KOPT-K1 (cell line): ENCODE results near the gene ALKBH3.

ENCODE experiments used
- H3K27ac ChIP-seq: fragments of 200-600 bp; sonication (generic); 2 replicates; pipeline ENCODE4 v1.5.1; 2016; ENCODE audit warnings: antibody characterized with exemption, mild to moderate bottlenecking, low read depth, low read length; ENCODE audit not compliant: poor library complexity, severe bottlenecking
- H3K36me3 ChIP-seq: fragments of 200-600 bp; sonication (generic); 2 replicates; pipeline ENCODE4 v1.5.1; 2017; ENCODE audit warnings: antibody characterized with exemption, mild to moderate bottlenecking, low read length, moderate library complexity; ENCODE audit not compliant: insufficient read depth
- H3K9me3 ChIP-seq: fragments of 200-600 bp; sonication (generic); 2 replicates; pipeline ENCODE4 v1.5.1; 2017; ENCODE audit warnings: antibody characterized with exemption, low read length, mild to moderate bottlenecking; ENCODE audit not compliant: insufficient read depth, poor library complexity, severe bottlenecking

ALKBH3 gene

DNA sequence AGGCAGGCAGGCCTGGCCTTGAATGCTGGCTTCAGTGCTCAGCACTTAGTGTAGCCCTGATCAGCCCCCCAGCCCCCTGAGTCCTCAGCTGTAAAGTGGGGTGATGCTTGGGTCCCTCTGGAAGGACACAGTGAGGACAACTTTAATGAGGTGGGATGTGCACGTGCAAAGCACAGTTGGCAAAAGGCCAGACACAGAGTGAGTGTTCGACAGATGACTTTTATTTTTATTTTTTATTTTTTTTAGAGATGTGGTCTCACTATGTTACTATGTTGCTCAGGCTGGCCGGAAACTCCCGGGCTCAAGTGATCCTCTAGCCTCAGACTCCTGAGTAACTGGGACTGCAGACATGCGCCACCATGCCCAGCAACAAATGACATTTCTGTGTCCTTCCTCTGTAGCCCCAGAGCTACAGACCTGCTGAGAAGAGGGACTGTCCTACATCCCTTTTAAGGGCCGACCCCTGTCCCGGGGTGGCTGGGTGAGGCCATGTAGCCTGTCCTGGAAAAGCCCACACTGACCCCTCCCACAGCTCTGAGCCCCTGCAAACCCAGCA is 54.9 kb downstream of the ALKBH3 start:
- Histone ChIP-seq H3K27ac (no peak overlapping the region), H3K9me3 (no peaks in the 10 kb centered on the region), H3K36me3 (no peaks in the 10 kb centered on the region)

DNA sequence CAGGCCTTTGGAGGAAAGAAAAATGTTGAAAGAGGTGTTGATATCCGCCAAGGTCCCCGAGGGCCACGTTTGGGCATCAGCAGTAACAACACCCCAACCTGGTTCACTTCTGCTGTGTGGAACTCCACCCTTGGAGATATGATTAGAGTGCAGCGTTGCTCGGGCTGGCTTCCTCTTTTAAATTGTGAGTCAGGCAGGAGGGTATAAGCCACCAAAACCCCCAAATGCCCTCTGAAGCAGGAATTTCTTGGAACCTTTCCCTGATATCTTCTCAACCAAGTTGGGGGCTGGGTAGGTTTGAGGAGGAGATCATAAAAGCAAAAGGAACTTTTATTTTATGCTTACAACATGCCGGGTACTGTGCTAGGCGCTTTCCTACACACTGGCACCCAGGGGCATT is 55.4 kb downstream of the ALKBH3 start:
- Histone ChIP-seq H3K36me3 (no peaks in the 10 kb centered on the region), H3K9me3 (no peaks in the 10 kb centered on the region), H3K27ac (no peak overlapping the region)

DNA sequence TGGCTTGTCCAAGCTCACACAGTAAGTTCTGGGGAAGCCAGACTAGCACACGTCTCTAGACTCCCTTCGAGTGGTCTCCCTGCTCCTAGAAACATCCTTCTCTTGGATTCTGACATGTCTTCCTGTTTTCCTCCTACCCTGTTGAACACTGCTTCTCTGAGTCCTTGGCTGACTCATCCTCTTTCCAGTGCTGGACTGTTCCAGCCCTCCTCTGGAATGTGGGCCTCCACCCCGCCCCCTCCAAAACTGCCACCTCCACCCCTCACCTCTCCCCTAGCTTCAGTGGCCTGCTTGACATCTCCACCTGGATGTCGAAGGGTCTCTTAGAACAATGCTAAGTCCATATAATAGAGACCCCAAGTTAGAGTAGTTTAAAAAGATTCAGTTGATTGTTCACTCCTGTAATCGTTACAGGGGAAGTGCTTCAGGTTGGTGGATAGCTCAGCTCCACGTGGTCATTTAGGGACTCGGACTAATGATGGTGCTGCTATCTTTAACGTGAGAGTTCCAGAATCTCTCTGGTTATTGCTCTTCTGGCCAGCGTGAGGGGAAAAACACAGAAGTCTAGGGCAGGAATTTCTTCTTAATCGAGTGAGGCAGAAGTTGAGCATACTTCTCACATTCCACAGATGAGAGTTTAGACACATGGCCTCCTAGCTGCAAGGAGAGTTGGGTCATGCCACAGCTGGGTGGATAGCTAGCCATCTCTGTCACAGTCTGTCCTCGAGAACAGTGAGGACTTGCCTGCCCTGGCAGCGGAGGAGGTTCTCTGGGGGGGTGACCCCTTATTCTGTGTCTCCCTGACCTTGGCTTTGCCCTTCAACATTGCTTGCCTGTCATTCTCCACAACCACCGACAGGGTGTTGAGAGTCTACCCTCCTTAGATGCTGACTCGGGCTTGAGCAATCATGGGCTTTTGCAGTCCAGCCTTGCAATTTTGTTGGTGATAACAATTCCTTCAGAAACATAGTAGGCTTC is 57.1 kb downstream of the ALKBH3 start:
- H3K9me3 ChIP-seq = no peaks in the 10 kb centered on the region
- H3K36me3 ChIP-seq = no peaks in the 10 kb centered on the region
- H3K27ac ChIP-seq = no peak overlapping the region

DNA sequence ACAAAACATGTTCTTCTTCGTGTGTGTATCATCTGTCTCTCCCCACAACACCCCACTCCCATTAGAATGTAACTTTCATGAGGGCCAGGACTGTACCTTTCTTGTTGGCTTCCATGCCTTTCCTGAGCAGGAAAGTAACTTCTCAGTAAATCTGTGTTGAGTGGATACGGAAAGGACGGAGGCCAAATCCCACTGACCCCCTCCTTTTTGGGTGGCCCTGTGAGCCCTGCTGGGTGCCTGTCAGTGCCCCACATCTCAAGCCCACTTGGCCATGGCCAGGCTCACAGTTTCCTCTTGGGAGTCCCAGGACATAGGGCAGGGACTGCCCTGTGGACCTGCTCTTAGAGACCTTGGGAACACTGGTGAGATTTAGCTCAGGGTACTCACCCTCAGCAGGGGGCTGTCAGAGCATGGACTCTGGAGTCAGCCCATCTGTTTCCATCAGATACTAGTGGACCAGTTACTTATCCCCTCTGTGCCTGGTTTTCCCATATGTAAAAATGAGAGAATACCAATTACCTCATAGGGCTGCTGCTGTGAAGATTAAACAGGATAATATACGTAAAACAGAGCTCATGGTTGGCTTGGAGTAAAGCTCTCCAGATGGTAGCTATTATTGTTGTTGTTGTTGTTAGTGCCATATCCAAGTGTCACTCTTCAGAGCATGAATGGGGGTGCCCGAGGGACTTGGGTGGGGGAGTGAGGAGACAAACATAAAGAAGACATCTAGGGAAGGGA is 60.8 kb downstream of the ALKBH3 start:
- Histone ChIP-seq H3K9me3 (no peaks in the 10 kb centered on the region), H3K36me3 (no peaks in the 10 kb centered on the region), H3K27ac (peak overlapping the region; percentile 62)

DNA sequence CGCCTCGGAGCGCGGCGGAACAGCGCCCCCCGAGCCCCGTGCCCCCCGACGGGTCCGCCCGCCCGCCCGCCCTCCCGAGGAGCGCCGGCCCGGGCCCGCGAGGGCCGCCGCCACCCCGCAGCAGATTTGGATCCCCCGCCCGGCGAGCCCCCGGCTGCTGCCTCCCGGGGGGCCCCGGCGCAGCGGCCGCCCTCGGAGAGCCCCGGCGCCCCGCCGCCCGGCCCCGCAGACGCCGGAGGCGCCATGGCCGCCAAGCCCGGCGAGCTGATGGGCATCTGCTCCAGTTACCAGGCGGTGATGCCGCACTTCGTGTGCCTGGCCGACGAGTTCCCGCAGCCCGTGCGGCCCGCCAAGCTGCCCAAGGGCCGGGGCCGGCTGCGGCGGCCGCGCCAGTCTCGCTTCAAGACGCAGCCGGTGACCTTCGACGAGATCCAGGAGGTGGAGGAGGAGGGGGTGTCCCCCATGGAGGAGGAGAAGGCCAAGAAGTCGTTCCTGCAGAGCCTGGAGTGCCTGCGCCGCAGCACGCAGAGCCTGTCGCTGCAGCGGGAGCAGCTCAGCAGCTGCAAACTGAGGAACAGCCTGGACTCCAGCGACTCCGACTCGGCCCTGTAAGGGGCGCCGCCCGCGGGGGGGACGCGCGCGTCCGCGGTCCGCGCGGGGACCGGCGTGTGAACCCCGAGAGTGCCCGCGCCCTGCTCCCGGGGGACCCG is 62.2 kb downstream of the ALKBH3 start:
- Histone ChIP-seq H3K27ac (peak overlapping the region; percentile 62), H3K36me3 (no peaks in the 10 kb centered on the region), H3K9me3 (no peaks in the 10 kb centered on the region)

DNA sequence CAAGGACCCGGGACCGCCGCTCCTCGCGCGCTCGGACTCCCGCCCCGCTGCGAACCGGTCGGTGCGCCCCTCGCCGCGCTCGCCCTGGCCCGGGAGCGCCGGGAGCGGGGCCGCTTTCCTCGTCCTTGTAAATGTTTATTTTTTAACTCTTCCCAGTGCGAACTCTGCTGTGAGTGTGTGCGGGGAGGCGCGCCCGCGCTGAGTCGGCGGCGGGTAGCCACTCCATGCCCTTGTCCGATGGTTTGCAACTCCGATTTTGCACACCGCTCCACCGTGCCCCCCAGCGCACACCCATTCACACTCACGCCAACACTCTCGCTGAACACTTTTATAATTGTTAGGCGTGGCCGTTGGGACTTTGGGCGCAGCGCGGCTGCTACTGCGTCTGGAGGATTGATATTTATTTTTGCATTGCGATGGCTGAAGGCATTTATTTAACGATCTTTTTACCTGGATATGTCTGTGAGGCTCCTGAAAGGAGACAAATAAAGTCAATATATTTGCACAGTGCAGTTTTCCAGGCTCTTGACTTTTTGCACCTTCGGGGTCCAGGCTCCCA is 62.8 kb downstream of the ALKBH3 start:
- H3K27ac ChIP-seq = peak overlapping the region; percentile 27
- H3K36me3 ChIP-seq = no peaks in the 10 kb centered on the region

DNA sequence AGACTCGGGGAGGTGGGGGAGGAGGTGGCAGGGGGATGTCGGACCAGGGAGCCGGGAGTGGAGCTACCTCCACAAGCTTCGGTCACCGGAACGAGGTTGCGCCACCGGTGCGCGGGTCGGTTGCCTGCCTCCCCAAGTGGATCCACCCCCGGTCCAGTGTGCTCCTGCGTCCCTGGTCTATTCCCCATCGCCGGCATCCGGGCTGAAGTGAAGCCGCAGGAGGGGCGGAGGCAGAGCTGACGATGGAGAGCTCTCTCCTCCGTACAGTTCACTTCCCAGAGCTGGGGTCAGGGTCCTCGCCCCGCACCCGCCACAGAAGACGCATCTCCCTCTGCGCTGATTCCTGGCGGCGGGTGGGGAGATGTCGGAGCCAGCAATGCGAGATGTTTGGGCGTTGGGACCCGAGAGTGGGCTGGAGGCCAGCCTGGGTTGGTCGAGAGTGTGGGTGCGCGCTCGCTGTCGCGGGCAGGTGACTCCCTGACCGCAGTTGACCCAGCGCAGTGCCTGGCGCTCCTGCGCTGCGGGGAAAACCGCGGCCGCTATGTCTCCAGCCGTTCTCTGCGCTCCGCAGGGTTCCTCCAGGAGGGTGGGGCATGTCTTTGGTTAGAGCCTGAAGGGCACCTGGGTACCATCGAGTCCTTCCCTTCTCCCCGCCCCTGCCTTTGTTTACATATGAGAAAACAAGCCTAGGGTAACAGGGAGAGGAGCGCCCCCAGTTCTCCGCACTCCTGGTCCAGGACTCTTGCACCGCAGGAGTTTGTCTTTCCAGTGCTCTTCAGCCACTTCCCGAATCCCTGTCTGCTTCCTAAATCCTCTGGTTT is 63.5 kb downstream of the ALKBH3 start:
- no peaks in the 10 kb centered on the region for H3K36me3 ChIP-seq
- no peak overlapping the region for H3K27ac ChIP-seq
- no peaks in the 10 kb centered on the region for H3K9me3 ChIP-seq

More for the DNA sequence above, 62.8 kb downstream of the ALKBH3 start:
- H3K9me3 ChIP-seq = no peaks in the 10 kb centered on the region

DNA sequence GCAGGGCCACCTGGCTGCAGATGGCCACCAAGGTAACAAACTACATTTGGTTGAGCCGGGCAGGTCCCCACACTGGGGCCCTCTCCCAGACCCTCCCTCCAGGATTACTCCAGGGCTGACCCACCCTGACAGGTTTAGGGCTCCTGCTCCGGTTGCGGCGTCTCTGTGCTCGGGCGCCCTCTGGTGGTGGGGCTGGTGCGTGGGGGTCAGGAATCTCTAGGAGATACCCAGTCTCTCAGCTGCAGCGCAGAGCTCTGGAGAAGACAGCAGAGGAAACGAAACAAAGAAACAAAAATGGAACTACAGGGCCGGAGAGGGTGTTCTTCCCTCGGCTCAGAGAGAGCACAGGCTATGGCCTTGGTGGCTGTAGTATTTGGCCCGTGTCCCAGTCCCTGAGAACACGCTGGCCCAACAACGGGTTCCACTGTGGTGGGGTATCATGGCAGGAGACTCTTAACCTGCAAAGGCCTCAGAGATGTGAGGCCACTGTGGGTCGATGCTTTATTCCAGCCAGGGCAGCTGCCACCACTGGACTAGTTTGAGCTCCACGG is 64.2 kb downstream of the ALKBH3 start:
- Histone ChIP-seq H3K9me3 (no peaks in the 10 kb centered on the region), H3K27ac (no peak overlapping the region)

DNA sequence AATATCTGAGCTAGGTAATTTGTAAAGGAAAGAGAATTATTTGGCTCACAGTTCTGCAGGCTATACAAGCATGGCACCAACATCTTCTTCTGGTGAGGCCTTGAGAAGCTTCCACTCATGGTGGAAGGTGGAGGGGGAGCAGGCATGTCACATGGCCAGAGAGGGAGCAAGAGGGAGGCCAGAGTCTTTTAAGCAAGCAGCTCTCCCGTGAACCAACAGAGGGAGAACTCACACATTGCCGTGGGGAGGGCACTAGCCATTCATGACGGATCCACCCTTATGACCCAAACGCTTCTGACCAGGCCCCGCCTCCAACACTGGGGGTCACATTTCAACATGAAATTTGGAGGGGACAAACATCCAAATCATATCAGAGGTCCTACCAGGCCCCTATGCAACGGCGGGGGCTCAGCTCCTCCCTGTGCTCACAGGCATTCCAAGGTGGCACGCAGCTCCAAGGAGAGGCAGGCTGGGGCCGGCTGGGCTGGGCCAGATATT is 66.4 kb downstream of the ALKBH3 start:
- no peaks in the 10 kb centered on the region for H3K9me3 ChIP-seq
- H3K27ac ChIP-seq = no peak overlapping the region
- no peaks in the 10 kb centered on the region for H3K36me3 ChIP-seq

More for the DNA sequence above, 64.2 kb downstream of the ALKBH3 start:
- H3K36me3 ChIP-seq = no peaks in the 10 kb centered on the region

DNA sequence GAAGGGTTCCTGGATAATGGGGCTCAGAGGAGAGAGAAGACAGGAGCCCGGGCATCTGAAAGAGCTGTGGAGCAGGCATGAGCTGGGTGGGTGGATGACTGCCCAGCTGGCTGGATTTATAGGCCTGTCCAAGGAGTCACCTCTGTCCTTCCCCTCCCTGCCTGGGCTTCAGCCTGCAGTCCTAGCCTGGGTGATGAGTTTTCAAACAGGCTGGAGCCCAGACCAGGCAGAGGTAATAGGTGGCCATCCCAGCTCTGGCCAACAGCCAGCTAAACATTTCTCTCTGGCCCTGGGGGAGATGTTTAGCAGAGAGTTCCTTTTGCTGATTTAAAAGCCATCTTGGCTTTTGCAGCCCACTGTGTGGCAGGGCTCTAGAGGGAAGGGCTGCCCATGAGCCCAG is 67.2 kb downstream of the ALKBH3 start:
- no peak overlapping the region for H3K27ac ChIP-seq
- H3K36me3 ChIP-seq = no peaks in the 10 kb centered on the region
- no peaks in the 10 kb centered on the region for H3K9me3 ChIP-seq

DNA sequence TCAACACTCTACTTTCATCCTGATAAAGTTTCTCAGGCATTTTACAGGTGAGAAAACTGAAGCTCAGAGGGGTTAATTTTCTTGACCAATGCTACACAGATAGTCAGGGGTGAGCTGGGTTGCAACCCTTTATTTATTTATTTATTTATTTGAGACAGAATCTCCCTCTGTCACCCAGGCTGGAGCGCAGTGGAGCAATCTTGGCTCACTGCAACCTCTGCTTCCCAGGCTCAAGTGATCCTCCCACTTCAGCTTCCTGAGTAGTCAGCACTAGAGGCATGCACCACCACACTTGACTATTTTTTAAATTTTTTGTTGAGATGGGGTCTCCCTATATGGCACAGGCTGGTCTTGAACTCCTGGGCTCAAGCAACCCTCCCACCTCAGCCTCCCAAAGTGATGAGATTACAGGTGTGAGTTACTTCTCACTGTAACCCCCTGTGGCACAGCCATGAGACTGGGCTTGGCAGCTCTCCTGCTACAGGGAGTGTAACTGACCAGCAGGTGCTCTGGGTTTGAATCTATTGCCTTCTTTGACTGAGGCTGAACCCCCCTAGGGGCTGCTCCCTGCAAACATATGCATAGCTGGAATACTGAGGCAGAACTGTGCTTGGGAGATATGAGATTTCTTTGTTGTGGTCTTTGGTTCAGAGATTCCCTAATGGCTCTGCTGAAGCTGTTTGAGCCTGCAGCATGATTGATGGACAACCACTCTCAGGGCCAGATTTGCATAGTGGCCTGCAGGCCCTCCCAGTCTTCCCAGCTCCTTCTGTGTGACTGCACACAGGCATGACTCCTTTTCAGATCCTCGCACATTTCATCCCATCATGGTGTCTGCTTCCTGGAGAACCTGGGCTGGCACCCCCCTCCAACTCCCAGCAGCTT is 68.0 kb downstream of the ALKBH3 start:
- Histone ChIP-seq H3K9me3 (no peaks in the 10 kb centered on the region), H3K36me3 (no peaks in the 10 kb centered on the region), H3K27ac (no peak overlapping the region)

DNA sequence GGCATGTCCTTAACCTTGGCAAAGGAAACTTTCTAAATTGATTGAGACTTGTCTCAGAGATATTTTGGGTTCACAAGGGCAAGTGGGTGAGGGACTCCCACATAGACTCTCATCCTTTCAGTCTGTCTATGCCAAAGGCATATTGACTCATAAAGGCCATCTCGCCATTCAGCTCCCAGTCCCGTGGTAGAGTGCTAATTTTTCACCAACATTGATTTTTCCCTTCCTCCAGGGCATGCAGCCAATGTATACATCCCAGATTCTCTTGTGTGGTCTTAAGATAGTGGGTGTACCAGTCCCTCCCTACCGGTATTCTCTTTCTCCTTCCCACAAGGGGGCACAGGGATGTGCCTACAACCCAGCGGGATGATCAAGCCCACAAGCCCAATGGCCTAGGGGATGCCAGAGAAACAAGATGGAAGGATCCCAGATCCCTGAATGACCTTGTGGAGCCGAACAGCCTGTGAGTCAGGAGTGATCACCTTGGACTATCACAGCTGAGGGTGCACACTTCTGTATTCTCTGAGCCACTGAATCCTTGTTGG is 69.8 kb downstream of the ALKBH3 start:
- no peaks in the 10 kb centered on the region for H3K36me3 ChIP-seq
- H3K9me3 ChIP-seq = no peaks in the 10 kb centered on the region
- H3K27ac ChIP-seq = no peak overlapping the region
